ENCODE results near the gene GPC3.

The GPC3 gene

DNA sequence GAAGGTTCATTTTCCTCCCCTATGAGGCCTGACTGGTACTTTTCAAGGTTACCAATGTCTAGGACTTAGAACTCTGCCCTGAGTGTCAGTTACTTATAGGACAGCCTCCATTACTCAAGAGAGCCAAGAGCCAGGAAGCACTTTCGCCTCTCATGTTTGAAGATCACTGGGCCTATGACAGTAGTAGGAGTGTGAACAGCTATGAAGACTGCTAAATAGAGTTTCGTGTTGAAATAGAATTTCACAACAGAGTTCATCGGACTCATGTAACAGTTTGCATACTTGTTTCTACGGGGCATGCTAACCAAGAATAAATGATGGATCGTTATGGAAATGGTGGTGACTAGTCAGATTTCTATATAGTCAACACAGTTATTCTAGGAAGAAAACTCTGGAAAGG lies 472.3 kb downstream of the GPC3 start:
- TF ChIP-seq, protein P1, sequence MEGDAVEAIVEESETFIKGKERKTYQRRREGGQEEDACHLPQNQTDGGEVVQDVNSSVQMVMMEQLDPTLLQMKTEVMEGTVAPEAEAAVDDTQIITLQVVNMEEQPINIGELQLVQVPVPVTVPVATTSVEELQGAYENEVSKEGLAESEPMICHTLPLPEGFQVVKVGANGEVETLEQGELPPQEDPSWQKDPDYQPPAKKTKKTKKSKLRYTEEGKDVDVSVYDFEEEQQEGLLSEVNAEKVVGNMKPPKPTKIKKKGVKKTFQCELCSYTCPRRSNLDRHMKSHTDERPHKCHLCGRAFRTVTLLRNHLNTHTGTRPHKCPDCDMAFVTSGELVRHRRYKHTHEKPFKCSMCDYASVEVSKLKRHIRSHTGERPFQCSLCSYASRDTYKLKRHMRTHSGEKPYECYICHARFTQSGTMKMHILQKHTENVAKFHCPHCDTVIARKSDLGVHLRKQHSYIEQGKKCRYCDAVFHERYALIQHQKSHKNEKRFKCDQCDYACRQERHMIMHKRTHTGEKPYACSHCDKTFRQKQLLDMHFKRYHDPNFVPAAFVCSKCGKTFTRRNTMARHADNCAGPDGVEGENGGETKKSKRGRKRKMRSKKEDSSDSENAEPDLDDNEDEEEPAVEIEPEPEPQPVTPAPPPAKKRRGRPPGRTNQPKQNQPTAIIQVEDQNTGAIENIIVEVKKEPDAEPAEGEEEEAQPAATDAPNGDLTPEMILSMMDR (IDR thresholded peaks at IDR 0.05), result no peak
- TF ChIP-seq ZFX (IDR thresholded peaks at IDR 0.05; ENCODE audit: borderline replicate concordance), result no peak
- no peak overlapping the region for H3K27ac ChIP-seq

DNA sequence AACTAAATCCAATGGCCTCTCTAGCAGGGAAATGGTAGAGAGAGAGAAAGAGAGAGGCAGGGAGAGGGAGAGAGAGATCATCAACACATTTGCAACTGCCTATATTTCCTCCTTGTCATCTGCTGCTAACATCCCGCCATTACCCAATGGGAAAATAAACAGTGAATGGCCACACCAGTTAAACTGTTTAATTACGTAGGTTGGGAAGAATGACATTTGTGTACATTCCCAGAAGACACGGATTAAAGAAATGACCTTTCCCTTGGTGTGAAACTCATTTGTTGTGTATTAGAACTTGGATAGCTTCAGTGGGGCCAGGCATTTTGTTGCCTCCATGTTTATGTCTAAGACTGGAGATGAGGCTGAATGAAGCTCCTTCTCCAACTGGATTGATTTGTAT lies 474.4 kb downstream of the GPC3 start:
- TF ChIP-seq, protein P1 (IDR thresholded peaks at IDR 0.05), result no peak
- no peak for TF ChIP-seq ZFX (IDR thresholded peaks at IDR 0.05; ENCODE audit: borderline replicate concordance)
- no peak overlapping the region for H3K27ac ChIP-seq

DNA sequence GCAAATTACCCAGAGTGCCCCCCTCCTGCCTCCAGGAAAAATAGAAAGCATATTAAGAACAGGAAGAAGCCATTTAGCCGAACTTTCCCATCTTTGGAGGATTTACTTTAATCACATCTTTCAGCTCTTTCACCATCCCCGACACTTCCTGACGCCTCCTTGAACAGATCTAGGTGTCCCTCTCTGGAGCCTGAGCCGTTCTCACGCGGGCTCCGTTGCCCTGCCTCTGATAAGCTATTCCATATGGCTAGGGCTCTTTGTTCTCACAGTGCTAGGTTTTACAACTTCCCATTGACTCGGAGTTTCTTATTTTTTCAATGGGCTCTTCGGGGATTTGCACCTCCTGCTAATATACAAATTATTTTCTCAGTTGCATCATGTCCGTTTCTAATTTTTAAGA lies 488.0 kb downstream of the GPC3 start:
- no peak overlapping the region for H3K27ac ChIP-seq
- TF ChIP-seq ZFX (IDR thresholded peaks at IDR 0.05; ENCODE audit: borderline replicate concordance), result no peak
- TF ChIP-seq, protein P1 (IDR thresholded peaks at IDR 0.05), result no peak

DNA sequence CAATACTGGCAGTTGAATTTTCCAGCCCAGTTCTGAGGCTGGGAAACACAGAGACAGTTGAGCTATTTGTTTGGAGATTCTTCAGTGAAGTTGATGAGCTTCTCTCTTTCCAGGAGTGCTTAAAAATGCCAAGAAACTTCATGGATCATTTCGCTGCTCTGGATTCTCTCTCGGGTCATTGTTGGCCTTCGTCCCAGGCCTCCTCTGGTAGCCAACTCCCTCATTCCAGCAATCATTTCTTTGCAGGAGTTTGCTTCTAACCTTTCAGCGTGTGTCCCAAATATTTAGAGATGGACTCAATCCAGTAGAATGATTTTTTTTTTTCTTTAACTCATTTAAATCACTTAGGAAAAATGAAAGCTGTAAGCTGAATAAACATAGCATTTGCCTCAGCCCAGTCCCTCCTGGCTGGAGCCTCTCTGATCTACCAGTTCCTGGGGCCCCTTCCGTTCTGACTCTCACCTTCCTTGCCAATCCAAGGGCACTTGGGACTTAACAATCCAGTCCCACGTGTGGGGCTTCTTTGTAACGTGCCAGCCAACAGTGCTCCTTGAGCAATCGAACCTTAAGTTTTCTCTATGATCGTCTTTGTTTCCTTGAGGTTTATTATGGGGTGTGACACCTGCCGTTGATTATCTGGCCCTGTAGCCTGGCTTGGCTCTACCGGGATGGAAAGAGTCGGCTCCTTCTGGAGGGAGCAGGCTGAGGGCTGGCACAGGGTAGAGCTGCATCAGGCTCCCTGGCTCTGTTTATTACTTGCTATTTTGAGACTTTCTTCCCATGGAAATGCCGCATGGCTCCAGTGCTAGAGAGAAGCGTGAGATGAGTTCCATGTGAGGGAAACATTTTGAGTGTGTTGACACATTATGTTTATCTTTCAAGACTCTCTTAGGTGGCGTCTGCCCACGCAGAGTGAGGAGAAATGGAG lies 489.7 kb downstream of the GPC3 start:
- no peak overlapping the region for H3K27ac ChIP-seq
- TF ChIP-seq, protein P1 (IDR thresholded peaks at IDR 0.05), result no peak
- no peak for TF ChIP-seq ZFX (IDR thresholded peaks at IDR 0.05; ENCODE audit: borderline replicate concordance)

DNA sequence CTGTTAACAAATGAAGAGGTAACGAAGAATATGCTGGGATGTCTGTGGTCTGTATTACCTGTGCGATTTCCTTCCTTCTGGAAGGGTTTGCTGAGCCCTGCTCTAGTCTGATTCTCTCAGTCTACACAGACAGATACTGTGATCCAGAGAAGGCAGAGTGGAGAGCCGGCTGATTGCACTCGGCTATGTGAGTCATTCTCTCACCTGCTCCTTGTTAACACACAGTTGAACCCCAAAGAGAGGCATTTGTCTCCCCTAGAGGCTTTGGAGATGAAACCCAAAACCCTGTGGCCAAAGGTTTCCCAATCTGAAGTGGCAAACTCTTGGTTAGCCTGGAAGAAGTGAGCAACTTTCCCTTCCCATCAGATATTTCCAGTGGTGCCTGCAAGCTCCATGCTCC lies 492.0 kb downstream of the GPC3 start:
- TF ChIP-seq, protein P1 (IDR thresholded peaks at IDR 0.05), result no peak
- TF ChIP-seq ZFX (IDR thresholded peaks at IDR 0.05; ENCODE audit: borderline replicate concordance), result no peak
- no peak overlapping the region for H3K27ac ChIP-seq

DNA sequence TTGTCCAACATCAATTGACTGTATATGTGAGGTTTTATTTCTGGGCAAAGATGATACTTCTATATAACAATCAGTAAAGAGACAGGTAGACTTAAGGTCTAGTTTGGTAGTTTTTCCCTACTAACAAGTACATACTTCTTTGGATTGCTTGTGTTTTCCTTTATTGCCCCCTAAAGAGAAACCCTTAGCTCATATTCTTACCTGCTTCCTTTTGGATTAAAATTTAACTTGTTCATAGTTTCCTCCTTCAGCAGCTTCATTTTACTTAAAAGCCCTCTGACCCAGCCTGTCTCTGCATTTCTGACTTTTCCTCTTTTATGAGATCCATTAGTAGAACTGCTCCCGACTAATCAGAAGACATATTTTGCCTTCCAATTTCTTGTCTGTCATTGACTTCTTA lies 494.4 kb downstream of the GPC3 start:
- TF ChIP-seq, protein P1 (IDR thresholded peaks at IDR 0.05), result no peak
- TF ChIP-seq ZFX (IDR thresholded peaks at IDR 0.05; ENCODE audit: borderline replicate concordance), result no peak
- no peak overlapping the region for H3K27ac ChIP-seq
